GM23338 (cell line): Measurements from ENCODE around the gene SIRPB2. TPM values are rescaled to one million over a fixed set of nuclear protein-coding genes. Genes with fewer than 3 reads are reported as not detected.
A peak's percentile ranks its signal among the peaks of the same experiment; 100 is the strongest.

Experiments
- ATAC-seq: fragments of 200-7000 bp; cut with Tn5 transposase; 3 replicates; pipeline ENCODE4 v1.9.1; 2020
- DNase-seq: peaks from one replicate; pipeline ENCODE4 v3.0.0-alpha.2; 2015; ENCODE audit warnings: low spot score
- H2AFZ ChIP-seq: fragments of 200-600 bp; sonication (generic); 2 replicates; pipeline ENCODE4 v1.8.0; 2016; ENCODE audit warnings: antibody characterized with exemption, mild to moderate bottlenecking, moderate library complexity
- H3F3A ChIP-seq: fragments of 200-600 bp; sonication (generic); replicated peaks from 2 replicates; pipeline ENCODE4 v1.8.0; 2017; ENCODE audit warnings: antibody characterized with exemption, mixed run types, low read depth
- H3K27ac ChIP-seq: fragments of 200-600 bp; sonication (generic); 2 replicates; pipeline ENCODE4 v1.6.1; 2016; ENCODE audit warnings: low read depth
- H3K27me3 ChIP-seq: fragments of 200-600 bp; sonication (generic); 2 replicates; pipeline ENCODE4 v1.8.0; 2016; ENCODE audit warnings: mild to moderate bottlenecking, mixed run types, moderate library complexity; ENCODE audit not compliant: insufficient read depth
- H3K36me3 ChIP-seq: fragments of 200-600 bp; sonication (generic); 2 replicates; pipeline ENCODE4 v1.8.0; 2016; ENCODE audit warnings: mild to moderate bottlenecking; ENCODE audit not compliant: insufficient read depth
- H3K4me1 ChIP-seq: fragments of 200-600 bp; sonication (generic); 2 replicates; pipeline ENCODE4 v1.8.0; 2016; ENCODE audit warnings: mild to moderate bottlenecking, moderate library complexity; ENCODE audit not compliant: insufficient read depth
- H3K4me2 ChIP-seq: fragments of 200-600 bp; sonication (generic); 2 replicates; pipeline ENCODE4 v1.7.1; 2017; ENCODE audit warnings: mixed run types
- H3K4me3 ChIP-seq: fragments of 200-600 bp; sonication (generic); 2 replicates; pipeline ENCODE4 v1.6.1; 2016; ENCODE audit warnings: mixed run types
- H3K79me2 ChIP-seq: fragments of 200-600 bp; sonication (generic); replicated peaks from 2 replicates; pipeline ENCODE4 v1.8.0; 2017; ENCODE audit warnings: mild to moderate bottlenecking; ENCODE audit not compliant: insufficient read depth
- H3K9me2 ChIP-seq: fragments of 200-600 bp; sonication (generic); 2 replicates; pipeline ENCODE4 v1.8.0; 2017; ENCODE audit not compliant: insufficient read depth
- H4K20me1 ChIP-seq: fragments of 200-600 bp; sonication (generic); replicated peaks from 2 replicates; pipeline ENCODE4 v1.8.0; 2017; ENCODE audit warnings: mild to moderate bottlenecking; ENCODE audit not compliant: insufficient read depth
- H3K27ac Mint-ChIP-seq: 2 replicates; pipeline ENCODE4 v1.8.0; 2020; ENCODE audit warnings: inconsistent platforms, mild to moderate bottlenecking, moderate library complexity, mixed read lengths
- H3K27me3 Mint-ChIP-seq: 3 replicates; pipeline ENCODE4 v1.8.0; 2022; ENCODE audit warnings: low read depth, mild to moderate bottlenecking, moderate library complexity, mixed read lengths, inconsistent platforms; ENCODE audit not compliant: insufficient read depth, poor library complexity
- H3K36me3 Mint-ChIP-seq: 3 replicates; pipeline ENCODE4 v1.8.0; 2021; ENCODE audit warnings: low read depth, mild to moderate bottlenecking, inconsistent platforms, moderate library complexity, mixed read lengths
- H3K4me1 Mint-ChIP-seq: 3 replicates; pipeline ENCODE4 v1.8.0; 2020; ENCODE audit warnings: mild to moderate bottlenecking, inconsistent platforms, mixed read lengths
- H3K4me3 Mint-ChIP-seq: 3 replicates; pipeline ENCODE4 v1.8.0; 2021; ENCODE audit warnings: moderate library complexity, mild to moderate bottlenecking, inconsistent platforms, mixed read lengths
- H3K9me3 Mint-ChIP-seq: 3 replicates; pipeline ENCODE4 v1.8.0; 2020; ENCODE audit warnings: moderate library complexity, mild to moderate bottlenecking, inconsistent platforms, mixed read lengths
- EZH2phosphoT487 ChIP-seq: fragments of 200-600 bp; sonication (generic); IDR thresholded peaks from one replicate; pipeline ENCODE4 v1.8.1; 2018; ENCODE audit warnings: antibody characterized with exemption; ENCODE audit not compliant: unreplicated experiment
- STAT1 ChIP-seq: IDR thresholded peaks from one replicate; pipeline ENCODE4 v1.6.1; 2016; ENCODE audit warnings: antibody characterized with exemption; ENCODE audit not compliant: unreplicated experiment
- polyA plus RNA-seq: library from polyadenylated mRNA; unstranded; fragments of >200 nt; fragmentation: Nextera tagmentation; extraction: Ambion mirVana; gene quantifications from 2 replicates; pipeline ENCODE4 v1.2.1, GENCODE V29; 2016
- total RNA-seq: library from RNA; depleted of rRNA; stranded (reverse); fragments of >200 nt; shearing (Covaris generic); gene quantifications from 2 replicates; pipeline ENCODE4 v1.2.3, GENCODE V29; 2014
- TF ChIP-seq, protein P1 (sequence below), 2 experiments: fragments of 200-600 bp in 1 of 2; sonication (generic) in 1 of 2; conservative IDR thresholded peaks; 2 replicates each; pipeline versions ENCODE4 v1.5.1 to v1.6.1; 2016 to 2017; ENCODE audit warnings: antibody characterized with exemption in 2 of 2, low read depth in 2 of 2, mild to moderate bottlenecking in 2 of 2, moderate library complexity in 1 of 2
- TF ChIP-seq, protein P2 (sequence below): IDR thresholded peaks from one replicate; pipeline ENCODE4 v1.6.1; 2018; ENCODE audit warnings: antibody characterized with exemption; ENCODE audit not compliant: unreplicated experiment

The SIRPB2 gene
- total and polyA plus RNA-seq, 2 experiments from 2014 or later: 0.29 TPM; not detected in 1

DNA sequence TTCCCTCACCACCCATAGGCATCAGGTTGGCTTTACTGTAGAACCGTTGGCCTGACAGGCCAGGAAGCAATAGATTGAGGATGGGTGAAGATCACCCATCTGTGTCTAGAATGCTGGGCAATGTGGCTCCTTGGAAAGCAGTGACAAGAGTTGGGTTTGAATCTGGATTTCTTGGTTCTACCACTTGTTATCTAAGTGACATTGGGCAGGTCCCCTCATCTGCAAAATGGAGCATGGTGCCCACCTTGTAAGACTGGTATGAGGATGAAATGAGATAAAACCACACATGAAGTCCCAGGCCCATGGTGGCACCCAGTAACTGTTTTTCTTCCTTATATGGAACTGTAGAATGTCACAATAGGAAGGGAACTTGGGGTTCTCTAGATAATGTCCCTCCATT is 22.6 kb upstream of the SIRPB2 start:
- no peak overlapping the region for H3K27ac ChIP-seq
- no peak overlapping the region for H3K27ac Mint-ChIP-seq
- no peak overlapping the region for H3K4me3 Mint-ChIP-seq
- H3K79me2 ChIP-seq: no peaks in the 10 kb centered on the region
- H4K20me1 ChIP-seq: no peaks in the 10 kb centered on the region; the same call in 1 of the 2 replicates
- H3K4me1 ChIP-seq: peaks cover 8% of the 10 kb centered on the region
- no peak for DNase-seq
- H3K27me3 ChIP-seq: no peaks in the 10 kb centered on the region
- H3K27me3 Mint-ChIP-seq: peaks cover 3% of the 10 kb centered on the region
- no peaks in the 10 kb centered on the region for H3K36me3 Mint-ChIP-seq
- no peak overlapping the region for H3K4me3 ChIP-seq
- peaks cover 18% of the 10 kb centered on the region; the same call in 1 of the 2 replicates for H3K9me2 ChIP-seq
- H3F3A ChIP-seq: no peaks in the 10 kb centered on the region
- no peaks in the 10 kb centered on the region for H3K36me3 ChIP-seq
- no peak overlapping the region for H3K4me2 ChIP-seq
- no peak overlapping the region for H2AFZ ChIP-seq
- H3K9me3 Mint-ChIP-seq: no peaks in the 10 kb centered on the region
- TF ChIP-seq, protein P1, sequence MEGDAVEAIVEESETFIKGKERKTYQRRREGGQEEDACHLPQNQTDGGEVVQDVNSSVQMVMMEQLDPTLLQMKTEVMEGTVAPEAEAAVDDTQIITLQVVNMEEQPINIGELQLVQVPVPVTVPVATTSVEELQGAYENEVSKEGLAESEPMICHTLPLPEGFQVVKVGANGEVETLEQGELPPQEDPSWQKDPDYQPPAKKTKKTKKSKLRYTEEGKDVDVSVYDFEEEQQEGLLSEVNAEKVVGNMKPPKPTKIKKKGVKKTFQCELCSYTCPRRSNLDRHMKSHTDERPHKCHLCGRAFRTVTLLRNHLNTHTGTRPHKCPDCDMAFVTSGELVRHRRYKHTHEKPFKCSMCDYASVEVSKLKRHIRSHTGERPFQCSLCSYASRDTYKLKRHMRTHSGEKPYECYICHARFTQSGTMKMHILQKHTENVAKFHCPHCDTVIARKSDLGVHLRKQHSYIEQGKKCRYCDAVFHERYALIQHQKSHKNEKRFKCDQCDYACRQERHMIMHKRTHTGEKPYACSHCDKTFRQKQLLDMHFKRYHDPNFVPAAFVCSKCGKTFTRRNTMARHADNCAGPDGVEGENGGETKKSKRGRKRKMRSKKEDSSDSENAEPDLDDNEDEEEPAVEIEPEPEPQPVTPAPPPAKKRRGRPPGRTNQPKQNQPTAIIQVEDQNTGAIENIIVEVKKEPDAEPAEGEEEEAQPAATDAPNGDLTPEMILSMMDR (conservative IDR thresholded peaks at IDR 0.05; ENCODE audit: low read depth in 2 of 2): no peak
- no peak for TF ChIP-seq EZH2phosphoT487
- no peak for ATAC-seq
- H3K4me1 Mint-ChIP-seq: peaks cover 12% of the 10 kb centered on the region; the same call in 2 of the 3 replicates

DNA sequence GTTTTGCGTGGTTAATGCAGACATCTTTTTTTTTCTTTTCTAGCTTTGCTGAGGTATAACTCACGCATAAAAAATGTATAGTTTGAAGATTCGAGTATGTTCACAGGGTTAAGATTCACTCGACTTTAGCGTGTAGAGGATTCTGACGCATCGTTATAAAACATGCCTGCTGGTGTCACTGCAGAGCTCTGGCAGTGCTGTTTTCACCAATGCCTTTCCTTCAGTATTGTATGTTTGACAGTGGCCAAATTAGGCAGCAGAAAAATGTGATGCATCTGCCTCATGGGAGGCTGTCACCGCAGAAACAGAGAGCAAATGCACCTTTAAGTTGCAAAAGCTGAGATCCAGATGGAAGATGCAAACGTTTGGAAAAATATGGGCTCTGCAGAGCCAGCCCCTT is 18.0 kb upstream of the SIRPB2 start:
- Histone ChIP-seq H3K4me1 (no peaks in the 10 kb centered on the region), H3K79me2 (no peaks in the 10 kb centered on the region), H3K36me3 (no peaks in the 10 kb centered on the region), H3K9me2 (0 out of 2 replicates have a peak, but pooled peaks cover 3% of the 10 kb centered on the region), H3K27me3 (no peaks in the 10 kb centered on the region), H4K20me1 (no peaks in the 10 kb centered on the region), H3K4me2 (no peak overlapping the region), H3F3A (no peaks in the 10 kb centered on the region), H2AFZ (no peak overlapping the region), H3K4me3 (no peak overlapping the region), H3K27ac (no peak overlapping the region)
- Mint-ChIP-seq H3K27me3 (no peaks in the 10 kb centered on the region), H3K36me3 (no peaks in the 10 kb centered on the region), H3K9me3 (no peaks in the 10 kb centered on the region), H3K4me1 (no peaks in the 10 kb centered on the region), H3K27ac (no peak overlapping the region), H3K4me3 (no peak overlapping the region)
- ATAC-seq (peak; percentile 77), DNase-seq (peak; percentile 45)
- TF ChIP-seq, protein P1 (conservative IDR thresholded peaks at IDR 0.05; ENCODE audit: low read depth in 2 of 2): peak; percentile 41 to 64
- TF ChIP-seq, protein P2, sequence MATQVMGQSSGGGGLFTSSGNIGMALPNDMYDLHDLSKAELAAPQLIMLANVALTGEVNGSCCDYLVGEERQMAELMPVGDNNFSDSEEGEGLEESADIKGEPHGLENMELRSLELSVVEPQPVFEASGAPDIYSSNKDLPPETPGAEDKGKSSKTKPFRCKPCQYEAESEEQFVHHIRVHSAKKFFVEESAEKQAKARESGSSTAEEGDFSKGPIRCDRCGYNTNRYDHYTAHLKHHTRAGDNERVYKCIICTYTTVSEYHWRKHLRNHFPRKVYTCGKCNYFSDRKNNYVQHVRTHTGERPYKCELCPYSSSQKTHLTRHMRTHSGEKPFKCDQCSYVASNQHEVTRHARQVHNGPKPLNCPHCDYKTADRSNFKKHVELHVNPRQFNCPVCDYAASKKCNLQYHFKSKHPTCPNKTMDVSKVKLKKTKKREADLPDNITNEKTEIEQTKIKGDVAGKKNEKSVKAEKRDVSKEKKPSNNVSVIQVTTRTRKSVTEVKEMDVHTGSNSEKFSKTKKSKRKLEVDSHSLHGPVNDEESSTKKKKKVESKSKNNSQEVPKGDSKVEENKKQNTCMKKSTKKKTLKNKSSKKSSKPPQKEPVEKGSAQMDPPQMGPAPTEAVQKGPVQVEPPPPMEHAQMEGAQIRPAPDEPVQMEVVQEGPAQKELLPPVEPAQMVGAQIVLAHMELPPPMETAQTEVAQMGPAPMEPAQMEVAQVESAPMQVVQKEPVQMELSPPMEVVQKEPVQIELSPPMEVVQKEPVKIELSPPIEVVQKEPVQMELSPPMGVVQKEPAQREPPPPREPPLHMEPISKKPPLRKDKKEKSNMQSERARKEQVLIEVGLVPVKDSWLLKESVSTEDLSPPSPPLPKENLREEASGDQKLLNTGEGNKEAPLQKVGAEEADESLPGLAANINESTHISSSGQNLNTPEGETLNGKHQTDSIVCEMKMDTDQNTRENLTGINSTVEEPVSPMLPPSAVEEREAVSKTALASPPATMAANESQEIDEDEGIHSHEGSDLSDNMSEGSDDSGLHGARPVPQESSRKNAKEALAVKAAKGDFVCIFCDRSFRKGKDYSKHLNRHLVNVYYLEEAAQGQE: no peak
- TF ChIP-seq STAT1: no peak
